ENCODE results near the gene SPACA6. TPM values are rescaled to one million over a fixed set of nuclear protein-coding genes. Genes with fewer than 3 reads are reported as not detected.

Gene SPACA6
- total and polyA plus RNA-seq, 2 experiments from 2014 or later = 5.1 to 11.5 TPM

DNA sequence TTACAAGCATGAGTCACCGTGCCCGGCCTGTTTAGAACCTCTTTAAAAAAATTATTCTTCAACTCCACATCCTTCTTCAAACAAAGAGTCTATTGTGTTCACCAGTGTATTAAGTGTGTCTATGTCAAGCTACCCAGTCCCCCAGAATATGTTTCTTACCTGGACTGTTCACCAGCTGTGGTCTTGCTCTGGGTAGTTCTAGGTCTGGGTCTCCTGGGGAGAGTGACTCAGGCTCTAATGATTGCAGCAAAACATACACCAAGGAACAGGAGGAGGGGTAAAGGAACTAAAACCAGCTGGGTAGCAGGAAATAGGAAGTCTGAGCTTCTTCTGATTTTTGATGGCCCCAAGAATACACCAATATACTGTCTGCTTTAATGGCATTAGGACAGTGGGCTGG, 58.5 kb downstream of the SPACA6 start, which contains the start of gene FPR1 (continued):
- TF ChIP-seq, protein P1, sequence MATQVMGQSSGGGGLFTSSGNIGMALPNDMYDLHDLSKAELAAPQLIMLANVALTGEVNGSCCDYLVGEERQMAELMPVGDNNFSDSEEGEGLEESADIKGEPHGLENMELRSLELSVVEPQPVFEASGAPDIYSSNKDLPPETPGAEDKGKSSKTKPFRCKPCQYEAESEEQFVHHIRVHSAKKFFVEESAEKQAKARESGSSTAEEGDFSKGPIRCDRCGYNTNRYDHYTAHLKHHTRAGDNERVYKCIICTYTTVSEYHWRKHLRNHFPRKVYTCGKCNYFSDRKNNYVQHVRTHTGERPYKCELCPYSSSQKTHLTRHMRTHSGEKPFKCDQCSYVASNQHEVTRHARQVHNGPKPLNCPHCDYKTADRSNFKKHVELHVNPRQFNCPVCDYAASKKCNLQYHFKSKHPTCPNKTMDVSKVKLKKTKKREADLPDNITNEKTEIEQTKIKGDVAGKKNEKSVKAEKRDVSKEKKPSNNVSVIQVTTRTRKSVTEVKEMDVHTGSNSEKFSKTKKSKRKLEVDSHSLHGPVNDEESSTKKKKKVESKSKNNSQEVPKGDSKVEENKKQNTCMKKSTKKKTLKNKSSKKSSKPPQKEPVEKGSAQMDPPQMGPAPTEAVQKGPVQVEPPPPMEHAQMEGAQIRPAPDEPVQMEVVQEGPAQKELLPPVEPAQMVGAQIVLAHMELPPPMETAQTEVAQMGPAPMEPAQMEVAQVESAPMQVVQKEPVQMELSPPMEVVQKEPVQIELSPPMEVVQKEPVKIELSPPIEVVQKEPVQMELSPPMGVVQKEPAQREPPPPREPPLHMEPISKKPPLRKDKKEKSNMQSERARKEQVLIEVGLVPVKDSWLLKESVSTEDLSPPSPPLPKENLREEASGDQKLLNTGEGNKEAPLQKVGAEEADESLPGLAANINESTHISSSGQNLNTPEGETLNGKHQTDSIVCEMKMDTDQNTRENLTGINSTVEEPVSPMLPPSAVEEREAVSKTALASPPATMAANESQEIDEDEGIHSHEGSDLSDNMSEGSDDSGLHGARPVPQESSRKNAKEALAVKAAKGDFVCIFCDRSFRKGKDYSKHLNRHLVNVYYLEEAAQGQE (IDR thresholded peaks at IDR 0.05; ENCODE audit: unreplicated experiment) = no peak
- TF ChIP-seq, protein P2, sequence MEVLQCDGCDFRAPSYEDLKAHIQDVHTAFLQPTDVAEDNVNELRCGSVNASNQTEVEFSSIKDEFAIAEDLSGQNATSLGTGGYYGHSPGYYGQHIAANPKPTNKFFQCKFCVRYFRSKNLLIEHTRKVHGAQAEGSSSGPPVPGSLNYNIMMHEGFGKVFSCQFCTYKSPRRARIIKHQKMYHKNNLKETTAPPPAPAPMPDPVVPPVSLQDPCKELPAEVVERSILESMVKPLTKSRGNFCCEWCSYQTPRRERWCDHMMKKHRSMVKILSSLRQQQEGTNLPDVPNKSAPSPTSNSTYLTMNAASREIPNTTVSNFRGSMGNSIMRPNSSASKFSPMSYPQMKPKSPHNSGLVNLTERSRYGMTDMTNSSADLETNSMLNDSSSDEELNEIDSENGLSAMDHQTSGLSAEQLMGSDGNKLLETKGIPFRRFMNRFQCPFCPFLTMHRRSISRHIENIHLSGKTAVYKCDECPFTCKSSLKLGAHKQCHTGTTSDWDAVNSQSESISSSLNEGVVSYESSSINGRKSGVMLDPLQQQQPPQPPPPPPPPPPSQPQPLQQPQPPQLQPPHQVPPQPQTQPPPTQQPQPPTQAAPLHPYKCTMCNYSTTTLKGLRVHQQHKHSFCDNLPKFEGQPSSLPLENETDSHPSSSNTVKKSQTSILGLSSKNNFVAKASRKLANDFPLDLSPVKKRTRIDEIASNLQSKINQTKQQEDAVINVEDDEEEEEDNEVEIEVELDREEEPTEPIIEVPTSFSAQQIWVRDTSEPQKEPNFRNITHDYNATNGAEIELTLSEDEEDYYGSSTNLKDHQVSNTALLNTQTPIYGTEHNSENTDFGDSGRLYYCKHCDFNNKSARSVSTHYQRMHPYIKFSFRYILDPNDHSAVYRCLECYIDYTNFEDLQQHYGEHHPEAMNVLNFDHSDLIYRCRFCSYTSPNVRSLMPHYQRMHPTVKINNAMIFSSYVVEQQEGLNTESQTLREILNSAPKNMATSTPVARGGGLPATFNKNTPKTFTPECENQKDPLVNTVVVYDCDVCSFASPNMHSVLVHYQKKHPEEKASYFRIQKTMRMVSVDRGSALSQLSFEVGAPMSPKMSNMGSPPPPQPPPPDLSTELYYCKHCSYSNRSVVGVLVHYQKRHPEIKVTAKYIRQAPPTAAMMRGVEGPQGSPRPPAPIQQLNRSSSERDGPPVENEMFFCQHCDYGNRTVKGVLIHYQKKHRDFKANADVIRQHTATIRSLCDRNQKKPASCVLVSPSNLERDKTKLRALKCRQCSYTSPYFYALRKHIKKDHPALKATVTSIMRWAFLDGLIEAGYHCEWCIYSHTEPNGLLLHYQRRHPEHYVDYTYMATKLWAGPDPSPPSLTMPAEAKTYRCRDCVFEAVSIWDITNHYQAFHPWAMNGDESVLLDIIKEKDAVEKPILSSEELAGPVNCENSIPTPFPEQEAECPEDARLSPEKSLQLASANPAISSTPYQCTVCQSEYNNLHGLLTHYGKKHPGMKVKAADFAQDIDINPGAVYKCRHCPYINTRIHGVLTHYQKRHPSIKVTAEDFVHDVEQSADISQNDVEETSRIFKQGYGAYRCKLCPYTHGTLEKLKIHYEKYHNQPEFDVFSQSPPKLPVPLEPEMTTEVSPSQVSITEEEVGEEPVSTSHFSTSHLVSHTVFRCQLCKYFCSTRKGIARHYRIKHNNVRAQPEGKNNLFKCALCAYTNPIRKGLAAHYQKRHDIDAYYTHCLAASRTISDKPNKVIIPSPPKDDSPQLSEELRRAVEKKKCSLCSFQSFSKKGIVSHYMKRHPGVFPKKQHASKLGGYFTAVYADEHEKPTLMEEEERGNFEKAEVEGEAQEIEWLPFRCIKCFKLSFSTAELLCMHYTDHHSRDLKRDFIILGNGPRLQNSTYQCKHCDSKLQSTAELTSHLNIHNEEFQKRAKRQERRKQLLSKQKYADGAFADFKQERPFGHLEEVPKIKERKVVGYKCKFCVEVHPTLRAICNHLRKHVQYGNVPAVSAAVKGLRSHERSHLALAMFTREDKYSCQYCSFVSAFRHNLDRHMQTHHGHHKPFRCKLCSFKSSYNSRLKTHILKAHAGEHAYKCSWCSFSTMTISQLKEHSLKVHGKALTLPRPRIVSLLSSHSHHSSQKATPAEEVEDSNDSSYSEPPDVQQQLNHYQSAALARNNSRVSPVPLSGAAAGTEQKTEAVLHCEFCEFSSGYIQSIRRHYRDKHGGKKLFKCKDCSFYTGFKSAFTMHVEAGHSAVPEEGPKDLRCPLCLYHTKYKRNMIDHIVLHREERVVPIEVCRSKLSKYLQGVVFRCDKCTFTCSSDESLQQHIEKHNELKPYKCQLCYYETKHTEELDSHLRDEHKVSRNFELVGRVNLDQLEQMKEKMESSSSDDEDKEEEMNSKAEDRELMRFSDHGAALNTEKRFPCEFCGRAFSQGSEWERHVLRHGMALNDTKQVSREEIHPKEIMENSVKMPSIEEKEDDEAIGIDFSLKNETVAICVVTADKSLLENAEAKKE (CRISPR knock-in tag; IDR thresholded peaks at IDR 0.05) = no peak

DNA sequence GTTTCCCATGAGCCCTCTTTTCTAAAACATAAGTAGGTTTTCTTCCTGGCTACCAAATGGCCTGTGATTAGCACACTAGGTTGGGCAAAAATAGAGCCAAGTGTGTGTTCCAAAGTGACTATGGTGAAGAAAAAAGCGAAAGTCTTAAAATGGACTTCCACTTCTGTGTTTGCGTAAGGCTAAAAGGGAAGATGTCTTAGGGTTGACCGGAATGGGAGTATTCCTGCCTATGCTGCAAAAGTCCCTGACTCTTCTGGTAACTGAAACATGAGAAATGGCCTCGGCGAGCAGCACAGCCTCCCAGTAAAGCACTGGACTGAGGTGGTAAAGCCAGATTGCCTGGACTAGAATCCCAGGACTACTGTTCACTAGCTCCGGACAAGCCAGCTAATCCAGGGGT, 61.0 kb downstream of the SPACA6 start:
- no peaks in the 10 kb centered on the region for H4K20me1 ChIP-seq (replicated peaks; ENCODE audit: insufficient read depth)
- H3K4me1 ChIP-seq (ENCODE audit: insufficient read depth) = no peaks in the 10 kb centered on the region
- Mint-ChIP-seq H3K27ac (no peak overlapping the region), H3K36me3 (ENCODE audit: low read depth) (no peaks in the 10 kb centered on the region; the same call in 1 of the 3 replicates), H3K4me1 (no peaks in the 10 kb centered on the region), H3K9me3 (peaks cover 56% of the 10 kb centered on the region), H3K4me3 (no peak overlapping the region), H3K27me3 (ENCODE audit: insufficient read depth, low read depth, poor library complexity) (peaks cover 5% of the 10 kb centered on the region)
- no peak overlapping the region for H3K4me2 ChIP-seq
- no peak for DNase-seq (ENCODE audit: low spot score)
- H3K27ac ChIP-seq (ENCODE audit: low read depth) = no peak overlapping the region
- no peaks in the 10 kb centered on the region for H3K79me2 ChIP-seq (replicated peaks; ENCODE audit: insufficient read depth)
- no peak overlapping the region for H2AFZ ChIP-seq
- H3K27me3 ChIP-seq (ENCODE audit: insufficient read depth) = no peaks in the 10 kb centered on the region
- no peak for ATAC-seq
- no peak overlapping the region for H3K4me3 ChIP-seq
- no peaks in the 10 kb centered on the region for H3K36me3 ChIP-seq (ENCODE audit: insufficient read depth)
- no peaks in the 10 kb centered on the region for H3F3A ChIP-seq (replicated peaks; ENCODE audit: low read depth)
- H3K9me2 ChIP-seq (ENCODE audit: insufficient read depth) = no peaks in the 10 kb centered on the region
- no peak for TF ChIP-seq JUNB (IDR thresholded peaks at IDR 0.05; ENCODE audit: unreplicated experiment)
- TF ChIP-seq, protein P2 (CRISPR knock-in tag; IDR thresholded peaks at IDR 0.05) = no peak
